ENCODE measurements around the gene SLC25A36.

DNA sequence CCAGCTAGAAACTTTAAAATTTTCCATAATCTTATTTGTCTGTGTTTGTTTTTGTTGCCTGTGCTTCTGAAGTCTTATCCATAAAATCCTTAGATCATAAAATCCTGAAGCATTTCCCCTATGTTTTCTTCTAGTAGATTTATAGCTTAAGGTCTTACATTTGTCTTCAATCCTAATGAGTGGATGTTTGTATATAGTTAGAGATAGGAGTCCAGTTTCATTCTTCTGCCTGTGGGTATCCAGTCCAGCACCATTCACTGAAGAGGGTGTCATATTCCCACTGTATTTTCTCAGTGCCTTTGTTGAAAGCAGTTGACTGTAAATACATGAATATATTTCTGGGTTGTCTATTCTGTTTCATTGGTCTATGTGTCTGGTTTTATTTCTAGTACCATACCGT lies 64.7 kb downstream of the SLC25A36 start:
- TF ChIP-seq TAF1 (IDR thresholded peaks at IDR 0.05; ENCODE audit: low read depth) (no peak), RAD21 (IDR thresholded peaks at IDR 0.05; ENCODE audit: low read depth) (no peak), EP300 (IDR thresholded peaks at IDR 0.05; ENCODE audit: borderline replicate concordance) (no peak), CEBPB (IDR thresholded peaks at IDR 0.05) (no peak)
- TF ChIP-seq, protein P1, sequence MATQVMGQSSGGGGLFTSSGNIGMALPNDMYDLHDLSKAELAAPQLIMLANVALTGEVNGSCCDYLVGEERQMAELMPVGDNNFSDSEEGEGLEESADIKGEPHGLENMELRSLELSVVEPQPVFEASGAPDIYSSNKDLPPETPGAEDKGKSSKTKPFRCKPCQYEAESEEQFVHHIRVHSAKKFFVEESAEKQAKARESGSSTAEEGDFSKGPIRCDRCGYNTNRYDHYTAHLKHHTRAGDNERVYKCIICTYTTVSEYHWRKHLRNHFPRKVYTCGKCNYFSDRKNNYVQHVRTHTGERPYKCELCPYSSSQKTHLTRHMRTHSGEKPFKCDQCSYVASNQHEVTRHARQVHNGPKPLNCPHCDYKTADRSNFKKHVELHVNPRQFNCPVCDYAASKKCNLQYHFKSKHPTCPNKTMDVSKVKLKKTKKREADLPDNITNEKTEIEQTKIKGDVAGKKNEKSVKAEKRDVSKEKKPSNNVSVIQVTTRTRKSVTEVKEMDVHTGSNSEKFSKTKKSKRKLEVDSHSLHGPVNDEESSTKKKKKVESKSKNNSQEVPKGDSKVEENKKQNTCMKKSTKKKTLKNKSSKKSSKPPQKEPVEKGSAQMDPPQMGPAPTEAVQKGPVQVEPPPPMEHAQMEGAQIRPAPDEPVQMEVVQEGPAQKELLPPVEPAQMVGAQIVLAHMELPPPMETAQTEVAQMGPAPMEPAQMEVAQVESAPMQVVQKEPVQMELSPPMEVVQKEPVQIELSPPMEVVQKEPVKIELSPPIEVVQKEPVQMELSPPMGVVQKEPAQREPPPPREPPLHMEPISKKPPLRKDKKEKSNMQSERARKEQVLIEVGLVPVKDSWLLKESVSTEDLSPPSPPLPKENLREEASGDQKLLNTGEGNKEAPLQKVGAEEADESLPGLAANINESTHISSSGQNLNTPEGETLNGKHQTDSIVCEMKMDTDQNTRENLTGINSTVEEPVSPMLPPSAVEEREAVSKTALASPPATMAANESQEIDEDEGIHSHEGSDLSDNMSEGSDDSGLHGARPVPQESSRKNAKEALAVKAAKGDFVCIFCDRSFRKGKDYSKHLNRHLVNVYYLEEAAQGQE (IDR thresholded peaks at IDR 0.05; ENCODE audit: low read depth), result no peak
- TF ChIP-seq, protein P2, sequence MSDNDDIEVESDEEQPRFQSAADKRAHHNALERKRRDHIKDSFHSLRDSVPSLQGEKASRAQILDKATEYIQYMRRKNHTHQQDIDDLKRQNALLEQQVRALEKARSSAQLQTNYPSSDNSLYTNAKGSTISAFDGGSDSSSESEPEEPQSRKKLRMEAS (IDR thresholded peaks at IDR 0.05), result no peak

Data from Ishikawa (cell line).